Measurements from ENCODE around the gene PTPN5. TPM values are rescaled to one million over a fixed set of nuclear protein-coding genes. Genes with fewer than 3 reads are reported as not detected.

The PTPN5 gene
- total RNA-seq, 3 donors from 2014 or later = 0.59 to 2.2 (median 1.3) TPM

GRCh38 chr11:18769802-18770456 is 21.7 kb downstream of the PTPN5 start:
- TF ChIP-seq POLR2A (IDR thresholded peaks at IDR 0.05) (no peak), CTCF (IDR thresholded peaks at IDR 0.05) (no peak), POLR2AphosphoS5 (IDR thresholded peaks at IDR 0.05) (no peak)
- no peaks in the 10 kb centered on the region for H3K4me1 ChIP-seq
- no peak for DNase-seq (ENCODE audit: low spot score in 2 of 2)
- intact Hi-C loops (cut with DNase I; ENCODE audit: low total_unique reads) = no loop called here
- H3K36me3 ChIP-seq = no peaks in the 10 kb centered on the region
- H3K4me3 ChIP-seq = no peak overlapping the region
- no peaks in the 10 kb centered on the region for H3K27me3 ChIP-seq
- H3K27ac ChIP-seq = no peak overlapping the region
- H3K9me3 ChIP-seq = no peaks in the 10 kb centered on the region

- no peak overlapping the region for H3K4me3 ChIP-seq
- no peak overlapping the region for H3K27ac ChIP-seq
- H3K36me3 ChIP-seq = no peaks in the 10 kb centered on the region
- TF ChIP-seq POLR2A (IDR thresholded peaks at IDR 0.05) (no peak), POLR2AphosphoS5 (IDR thresholded peaks at IDR 0.05) (no peak), CTCF (IDR thresholded peaks at IDR 0.05) (no peak)
- no peaks in the 10 kb centered on the region for H3K9me3 ChIP-seq
- H3K4me1 ChIP-seq = no peaks in the 10 kb centered on the region
- no peaks in the 10 kb centered on the region for H3K27me3 ChIP-seq
- DNase-seq (ENCODE audit: low spot score in 2 of 2) = no peak
- intact Hi-C loops (cut with DNase I; ENCODE audit: low total_unique reads) = no loop called here
Observed at GRCh38 chr11:18768978-18769377, 22.6 kb downstream of the PTPN5 start.

- H3K4me3 ChIP-seq = no peak overlapping the region
- H3K9me3 ChIP-seq = no peaks in the 10 kb centered on the region
- no peak for DNase-seq (ENCODE audit: low spot score in 2 of 2)
- no peak for TF ChIP-seq CTCF (IDR thresholded peaks at IDR 0.05)
- TF ChIP-seq POLR2A (IDR thresholded peaks at IDR 0.05) = no peak
- no peak for TF ChIP-seq POLR2AphosphoS5 (IDR thresholded peaks at IDR 0.05)
- no peak overlapping the region for H3K27ac ChIP-seq
- no peaks in the 10 kb centered on the region for H3K27me3 ChIP-seq
- H3K36me3 ChIP-seq = no peaks in the 10 kb centered on the region
- intact Hi-C loops (cut with DNase I; ENCODE audit: low total_unique reads) = no loop called here
- no peaks in the 10 kb centered on the region for H3K4me1 ChIP-seq
Observed at GRCh38 chr11:18768472-18768901, 23.1 kb downstream of the PTPN5 start.

- intact Hi-C loops (cut with DNase I; ENCODE audit: low total_unique reads) = no loop called here
- no peak for DNase-seq (ENCODE audit: low spot score in 2 of 2)
- Histone ChIP-seq H3K36me3 (no peaks in the 10 kb centered on the region), H3K4me3 (no peak overlapping the region), H3K9me3 (no peaks in the 10 kb centered on the region), H3K27ac (no peak overlapping the region), H3K27me3 (no peaks in the 10 kb centered on the region), H3K4me1 (no peaks in the 10 kb centered on the region)
- no peak for TF ChIP-seq CTCF (IDR thresholded peaks at IDR 0.05)
- no peak for TF ChIP-seq POLR2A (IDR thresholded peaks at IDR 0.05)
- no peak for TF ChIP-seq POLR2AphosphoS5 (IDR thresholded peaks at IDR 0.05)
Observed at GRCh38 chr11:18766015-18766414, 25.6 kb downstream of the PTPN5 start.

GRCh38 chr11:18765554-18765953 is 26.0 kb downstream of the PTPN5 start:
- Histone ChIP-seq H3K36me3 (no peaks in the 10 kb centered on the region), H3K27ac (no peak overlapping the region), H3K4me1 (no peaks in the 10 kb centered on the region), H3K9me3 (no peaks in the 10 kb centered on the region), H3K27me3 (no peaks in the 10 kb centered on the region), H3K4me3 (no peak overlapping the region)
- TF ChIP-seq CTCF (IDR thresholded peaks at IDR 0.05) (no peak), POLR2A (IDR thresholded peaks at IDR 0.05) (no peak), POLR2AphosphoS5 (IDR thresholded peaks at IDR 0.05) (no peak)
- no peak for DNase-seq (ENCODE audit: low spot score in 2 of 2)
- intact Hi-C loops (cut with DNase I; ENCODE audit: low total_unique reads) = no loop called here

Measured in breast epithelium (tissue), 4 donors.